Neuronal stem cell (in vitro differentiated cells): Measurements from ENCODE around the gene NT5DC1.

Source experiments
- DNase-seq: peaks from one replicate; pipeline ENCODE4 v3.0.0-alpha.2; 2013; ENCODE audit warnings: low spot score
- H2AFZ ChIP-seq: one replicate; pipeline ENCODE4 v1.6.1; 2013; ENCODE audit warnings: mild to moderate bottlenecking, low read length, inconsistent platforms
- H2AK5ac ChIP-seq: 2 replicates; pipeline ENCODE4 v1.6.1; 2013; ENCODE audit warnings: low read depth, mild to moderate bottlenecking, inconsistent platforms, low read length, moderate library complexity, mixed read lengths
- H2BK120ac ChIP-seq: 2 replicates; pipeline ENCODE4 v1.6.1; 2013; ENCODE audit warnings: low read depth, mild to moderate bottlenecking, inconsistent platforms, low read length, moderate library complexity, mixed read lengths
- H2BK12ac ChIP-seq: one replicate; pipeline ENCODE4 v1.6.1; 2013; ENCODE audit warnings: low read length, inconsistent platforms
- H2BK15ac ChIP-seq: 2 replicates; pipeline ENCODE4 v1.6.1; 2013; ENCODE audit warnings: mild to moderate bottlenecking, low read length, inconsistent platforms, mixed read lengths
- H2BK5ac ChIP-seq: one replicate; pipeline ENCODE4 v1.6.1; 2013; ENCODE audit warnings: inconsistent platforms, mild to moderate bottlenecking, low read length, moderate library complexity
- H3K14ac ChIP-seq: one replicate; pipeline ENCODE4 v1.6.1; 2013; ENCODE audit warnings: low read length, inconsistent platforms
- H3K18ac ChIP-seq: 2 replicates; pipeline ENCODE4 v1.6.1; 2013; ENCODE audit warnings: low read length, inconsistent platforms
- H3K23ac ChIP-seq: 2 replicates; pipeline ENCODE4 v1.6.1; 2013; ENCODE audit warnings: low read depth, mild to moderate bottlenecking, mixed read lengths, low read length, inconsistent platforms; ENCODE audit not compliant: poor library complexity
- H3K27ac ChIP-seq: replicated peaks from 3 replicates; pipeline ENCODE4 v1.5.1; 2013; ENCODE audit warnings: low read length, inconsistent platforms
- H3K27me3 ChIP-seq, 3 experiments: 2 replicates each; pipeline ENCODE4 v1.6.1; 2013; ENCODE audit warnings: low read length in 3 of 3, mild to moderate bottlenecking in 2 of 3, inconsistent platforms in 1 of 3, low read depth in 1 of 3, mixed read lengths in 1 of 3, moderate library complexity in 1 of 3; ENCODE audit not compliant: control insufficient read depth in 3 of 3, insufficient read depth in 3 of 3
- H3K36me3 ChIP-seq, 2 donors: replicated peaks in 1 of 2; 2 replicates each; pipeline ENCODE4 v1.6.1; 2013; ENCODE audit warnings: low read length in 2 of 2; ENCODE audit not compliant: control insufficient read depth in 2 of 2, insufficient read depth in 2 of 2
- H3K4ac ChIP-seq: 2 replicates; pipeline ENCODE4 v1.6.1; 2013; ENCODE audit warnings: inconsistent platforms, mild to moderate bottlenecking, low read length, moderate library complexity
- H3K4me1 ChIP-seq, 2 donors: 1 replicate in 1 of 2; 2 replicates in 1 of 2; pipeline ENCODE4 v1.6.1; 2013; ENCODE audit warnings: low read length in 2 of 2, low read depth in 1 of 2; ENCODE audit not compliant: control insufficient read depth in 2 of 2, insufficient read depth in 1 of 2
- H3K4me2 ChIP-seq: one replicate; pipeline ENCODE4 v1.6.1; 2013; ENCODE audit warnings: mild to moderate bottlenecking, low read length, inconsistent platforms; ENCODE audit not compliant: insufficient read depth, poor library complexity, severe bottlenecking
- H3K4me3 ChIP-seq, 2 donors: 2 replicates each; pipeline ENCODE4 v1.5.1; 2013; ENCODE audit warnings: low read length in 2 of 2, mild to moderate bottlenecking in 2 of 2, inconsistent platforms in 1 of 2, moderate library complexity in 1 of 2
- H3K79me1 ChIP-seq: one replicate; pipeline ENCODE4 v1.6.1; 2013; ENCODE audit warnings: low read depth, mild to moderate bottlenecking, inconsistent platforms, low read length, moderate library complexity
- H3K9ac ChIP-seq: one replicate; pipeline ENCODE4 v1.6.1; 2013; ENCODE audit warnings: mild to moderate bottlenecking, low read depth, low read length, inconsistent platforms; ENCODE audit not compliant: poor library complexity
- H3K9me3 ChIP-seq, 2 donors: replicated peaks in 1 of 2; 2 replicates each; pipeline versions ENCODE3 to v1.6.1; 2013; ENCODE audit warnings: low read length in 2 of 2, mild to moderate bottlenecking in 2 of 2, inconsistent platforms in 1 of 2, low read depth in 1 of 2, mixed read lengths in 1 of 2, moderate library complexity in 1 of 2; ENCODE audit not compliant: control insufficient read depth in 2 of 2, insufficient read depth in 1 of 2
- H4K8ac ChIP-seq: one replicate; pipeline ENCODE4 v1.6.1; 2013; ENCODE audit warnings: low read depth, mild to moderate bottlenecking, inconsistent platforms, low read length, moderate library complexity
- H4K91ac ChIP-seq: one replicate; pipeline ENCODE4 v1.6.1; 2013; ENCODE audit warnings: low read length, low read depth, mild to moderate bottlenecking, inconsistent platforms; ENCODE audit not compliant: poor library complexity
- WGBS, 2 donors: extraction: QIAGEN DNeasy Blood & Tissue Kit; methylation state at CpG; one replicate each; pipeline ENCODE4 v1.1.7; 2013; ENCODE audit warnings: missing lambda C conversion rate in 2 of 2, mixed read lengths in 1 of 2; ENCODE audit not compliant: insufficient read length in 2 of 2, insufficient replicate concordance in 1 of 2; ENCODE audit errors: extremely low coverage in 2 of 2; 5-methylcytosine and 5-hydroxymethylcytosine counted together

NT5DC1 gene

DNA sequence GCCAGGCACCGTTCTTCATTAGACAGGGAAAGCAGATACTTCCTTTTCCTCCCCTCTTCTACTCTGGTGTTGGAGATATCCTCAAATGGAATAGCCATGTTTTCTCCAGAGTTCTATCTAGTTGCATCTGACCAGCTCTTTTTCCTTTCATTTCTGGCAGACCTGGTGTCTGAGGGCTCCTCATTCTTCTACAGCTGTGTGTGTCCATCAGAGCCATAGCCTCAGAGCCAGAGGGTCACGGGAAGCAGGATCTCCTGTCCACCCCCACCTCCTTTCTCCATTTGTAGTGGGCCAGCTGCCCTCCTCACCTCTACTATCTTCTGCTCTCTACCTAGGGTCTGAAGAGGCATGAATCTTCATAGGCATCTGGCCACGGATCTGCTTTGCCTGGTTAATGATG is 96.2 kb downstream of the NT5DC1 start:
- Histone ChIP-seq H3K27me3 (no peaks in the 10 kb centered on the region), H2BK5ac (no peak overlapping the region), H4K8ac (no peak overlapping the region), H2BK15ac (no peak overlapping the region), H2AK5ac (no peak overlapping the region), H3K79me1 (no peaks in the 10 kb centered on the region), H3K18ac (no peak overlapping the region), H4K91ac (no peak overlapping the region), H3K4me2 (no peak overlapping the region), H3K14ac (no peak overlapping the region), H2BK12ac (no peak overlapping the region), H3K4me3 (no peak overlapping the region), H3K23ac (no peak overlapping the region), H3K4me1 (no peaks in the 10 kb centered on the region), H3K9ac (no peak overlapping the region), H3K36me3 (no peaks in the 10 kb centered on the region), H3K9me3 (no peaks in the 10 kb centered on the region), H3K27ac (no peak overlapping the region), H2BK120ac (no peak overlapping the region), H3K4ac (no peak overlapping the region), H2AFZ (no peak overlapping the region)
- WGBS, 2 donors, result no CpG with 5 or more reads among the region's 3 CpGs
- no peak for DNase-seq

DNA sequence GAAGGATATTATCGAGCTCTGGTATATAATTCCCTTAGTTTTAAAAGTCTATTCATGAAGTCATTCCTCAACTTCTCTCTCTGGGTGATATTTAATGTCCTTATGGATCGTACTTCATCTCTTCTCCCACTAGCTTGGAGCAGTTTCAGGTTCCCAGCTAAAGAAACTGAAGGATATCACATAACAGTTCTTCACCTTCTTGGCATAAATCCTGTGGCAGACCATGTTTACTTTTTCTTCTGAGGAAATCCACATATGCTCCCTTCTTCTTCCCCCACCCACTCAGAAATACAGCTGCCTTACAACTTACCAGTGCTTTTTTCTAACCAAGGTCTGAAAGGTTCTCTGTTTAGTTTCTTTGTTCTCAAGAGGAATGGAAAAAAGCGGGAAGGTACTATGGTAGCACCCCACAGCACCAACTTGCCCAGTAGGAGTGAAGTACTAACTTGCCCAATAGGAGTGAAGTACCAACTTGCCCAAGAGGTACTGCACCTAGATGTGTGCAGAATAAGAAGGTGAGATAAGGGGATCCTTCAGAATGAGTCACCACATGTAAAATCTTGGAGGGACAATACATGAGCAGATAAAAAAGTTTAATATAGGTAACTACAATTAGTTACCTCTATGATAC is 100.1 kb downstream of the NT5DC1 start:
- H2BK15ac ChIP-seq, result no peak overlapping the region
- no peak overlapping the region for H3K4me3 ChIP-seq
- no peak overlapping the region for H2AK5ac ChIP-seq
- H3K4me1 ChIP-seq, result no peaks in the 10 kb centered on the region
- H3K27ac ChIP-seq, result no peak overlapping the region
- no CpG with 5 or more reads among the region's 3 CpGs for WGBS, 2 donors
- no peaks in the 10 kb centered on the region for H3K27me3 ChIP-seq
- H3K9me3 ChIP-seq, result no peaks in the 10 kb centered on the region
- H2AFZ ChIP-seq, result no peak overlapping the region
- no peak overlapping the region for H3K4ac ChIP-seq
- no peak for DNase-seq
- H3K18ac ChIP-seq, result no peak overlapping the region
- H4K8ac ChIP-seq, result no peak overlapping the region
- H3K79me1 ChIP-seq, result no peaks in the 10 kb centered on the region
- H2BK5ac ChIP-seq, result no peak overlapping the region
- H3K4me2 ChIP-seq, result no peak overlapping the region
- no peak overlapping the region for H2BK12ac ChIP-seq
- H3K23ac ChIP-seq, result no peak overlapping the region
- no peak overlapping the region for H2BK120ac ChIP-seq
- H3K36me3 ChIP-seq, result no peaks in the 10 kb centered on the region
- H3K14ac ChIP-seq, result no peak overlapping the region
- no peak overlapping the region for H3K9ac ChIP-seq
- H4K91ac ChIP-seq, result no peak overlapping the region

DNA sequence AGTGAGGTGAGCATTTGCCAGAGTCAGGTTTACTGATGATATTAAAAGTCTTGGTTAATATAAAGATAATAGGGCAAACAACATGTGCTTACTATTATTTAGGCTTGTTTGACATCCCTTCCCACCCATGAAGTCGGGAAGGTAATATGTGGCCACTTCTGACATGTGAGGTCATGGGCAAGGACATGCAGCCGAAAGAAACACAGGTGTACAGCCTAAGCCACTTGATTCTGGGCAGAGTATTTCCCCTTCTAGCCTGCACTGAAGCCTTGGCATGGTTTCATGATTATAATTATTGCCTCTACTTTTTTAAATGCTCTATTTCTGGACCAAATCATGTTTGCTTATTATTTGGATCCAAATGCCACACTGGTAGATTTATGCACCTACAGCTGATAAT is 100.9 kb downstream of the NT5DC1 start:
- Histone ChIP-seq H3K27ac (no peak overlapping the region), H3K14ac (no peak overlapping the region), H3K36me3 (no peaks in the 10 kb centered on the region), H2AFZ (no peak overlapping the region), H2AK5ac (no peak overlapping the region), H3K23ac (no peak overlapping the region), H3K4me1 (no peaks in the 10 kb centered on the region), H4K91ac (no peak overlapping the region), H3K9ac (no peak overlapping the region), H3K18ac (no peak overlapping the region), H3K4me3 (no peak overlapping the region), H3K4me2 (no peak overlapping the region), H3K27me3 (no peaks in the 10 kb centered on the region), H3K4ac (no peak overlapping the region), H2BK12ac (no peak overlapping the region), H2BK120ac (no peak overlapping the region), H2BK5ac (no peak overlapping the region), H2BK15ac (no peak overlapping the region), H3K79me1 (no peaks in the 10 kb centered on the region), H4K8ac (no peak overlapping the region), H3K9me3 (no peaks in the 10 kb centered on the region)
- no CpG with 5 or more reads among the region's 2 CpGs for WGBS, 2 donors
- no peak for DNase-seq

DNA sequence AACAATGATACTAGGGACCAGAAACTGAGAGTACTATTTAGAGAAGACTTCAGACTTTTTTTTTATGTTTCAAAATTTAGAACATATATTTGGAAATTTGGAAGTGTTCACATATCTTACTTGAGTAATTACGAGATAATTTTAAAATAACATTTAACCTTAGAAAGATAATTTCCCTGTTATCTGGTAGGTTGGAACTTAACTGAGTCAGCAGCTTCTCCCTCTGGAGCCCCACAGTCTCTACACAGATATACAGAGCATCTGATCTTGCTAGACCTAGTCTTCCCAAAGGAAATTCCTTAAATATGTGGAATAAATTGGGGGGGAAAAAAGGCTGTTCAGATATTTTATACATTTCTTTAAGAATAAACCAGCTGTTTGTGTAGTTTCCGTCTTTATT is 104.6 kb downstream of the NT5DC1 start:
- no peak overlapping the region for H3K27ac ChIP-seq
- no peak for DNase-seq
- no peak overlapping the region for H3K4ac ChIP-seq
- H3K23ac ChIP-seq, result no peak overlapping the region
- no peak overlapping the region for H3K4me3 ChIP-seq
- no peak overlapping the region for H3K18ac ChIP-seq
- no peak overlapping the region for H4K8ac ChIP-seq
- H2AK5ac ChIP-seq, result no peak overlapping the region
- H3K36me3 ChIP-seq, result no peaks in the 10 kb centered on the region
- no peaks in the 10 kb centered on the region for H3K9me3 ChIP-seq
- H2BK5ac ChIP-seq, result no peak overlapping the region
- H2BK15ac ChIP-seq, result no peak overlapping the region
- H3K27me3 ChIP-seq, result no peaks in the 10 kb centered on the region
- no peak overlapping the region for H3K4me2 ChIP-seq
- H3K9ac ChIP-seq, result no peak overlapping the region
- H2BK120ac ChIP-seq, result no peak overlapping the region
- H3K79me1 ChIP-seq, result no peaks in the 10 kb centered on the region
- no peak overlapping the region for H4K91ac ChIP-seq
- no CpG with 5 or more reads among the region's 2 CpGs for WGBS, 2 donors
- no peak overlapping the region for H2AFZ ChIP-seq
- H3K4me1 ChIP-seq, result no peaks in the 10 kb centered on the region
- no peak overlapping the region for H3K14ac ChIP-seq
- no peak overlapping the region for H2BK12ac ChIP-seq
